Measurements from ENCODE around the gene ARHGAP1.

ARHGAP1 gene

GRCh38 chr11:46666516-46666915 lies 33.9 kb downstream of the ARHGAP1 start:
- peaks cover 8 to 35% (median 19%) of the 10 kb centered on the region in 5 donors for H3K4me1 ChIP-seq (ENCODE audit: control insufficient read depth in 5 of 5, insufficient read depth in 5 of 5, low read length in 5 of 5)
- H3K9me3 ChIP-seq (ENCODE audit: control insufficient read depth in 5 of 5, low read length in 5 of 5): no peaks in the 10 kb centered on the region
- H3K27me3 ChIP-seq (ENCODE audit: control insufficient read depth in 5 of 5, insufficient read depth in 4 of 5, low read length in 5 of 5): no peaks in the 10 kb centered on the region
- no peak overlapping the region for H3K4me3 ChIP-seq (ENCODE audit: low read depth in 1 of 5, low read length in 5 of 5)
- peaks cover 20 to 85% (median 76%) of the 10 kb centered on the region in 5 donors for H3K36me3 ChIP-seq (ENCODE audit: control insufficient read depth in 5 of 5, insufficient read depth in 5 of 5, low read length in 5 of 5)
- H3K9ac ChIP-seq (ENCODE audit: low read length in 5 of 5): no peak overlapping the region
- peak overlapping the region; percentile 82 for H3K27ac ChIP-seq (ENCODE audit: low read depth, low read length)

GRCh38 chr11:46665356-46665755 lies 35.1 kb downstream of the ARHGAP1 start:
- no peak overlapping the region for H3K4me3 ChIP-seq (ENCODE audit: low read depth in 1 of 5, low read length in 5 of 5)
- peaks cover 20 to 80% (median 70%) of the 10 kb centered on the region in 5 donors for H3K36me3 ChIP-seq (ENCODE audit: control insufficient read depth in 5 of 5, insufficient read depth in 5 of 5, low read length in 5 of 5)
- H3K9ac ChIP-seq (ENCODE audit: low read length in 5 of 5): no peak overlapping the region
- no peaks in the 10 kb centered on the region for H3K9me3 ChIP-seq (ENCODE audit: control insufficient read depth in 5 of 5, low read length in 5 of 5)
- H3K27me3 ChIP-seq (ENCODE audit: control insufficient read depth in 5 of 5, insufficient read depth in 4 of 5, low read length in 5 of 5): no peaks in the 10 kb centered on the region
- H3K27ac ChIP-seq (ENCODE audit: low read depth, low read length): no peak overlapping the region
- peaks cover 8 to 28% (median 19%) of the 10 kb centered on the region in 5 donors for H3K4me1 ChIP-seq (ENCODE audit: control insufficient read depth in 5 of 5, insufficient read depth in 5 of 5, low read length in 5 of 5)

- H3K9ac ChIP-seq (ENCODE audit: low read length in 5 of 5): no peak overlapping the region
- H3K36me3 ChIP-seq (ENCODE audit: control insufficient read depth in 5 of 5, insufficient read depth in 5 of 5, low read length in 5 of 5): peaks cover 18 to 78% (median 66%) of the 10 kb centered on the region in 5 donors
Measured at GRCh38 chr11:46664612-46665011, 35.8 kb downstream of the ARHGAP1 start.

GRCh38 chr11:46663277-46663940 lies 37.0 kb downstream of the ARHGAP1 start:
- H3K27ac ChIP-seq (ENCODE audit: low read depth, low read length): no peak overlapping the region
- H3K9ac ChIP-seq (ENCODE audit: low read length in 5 of 5): no peak overlapping the region
- peaks cover 10 to 77% (median 61%) of the 10 kb centered on the region in 5 donors for H3K36me3 ChIP-seq (ENCODE audit: control insufficient read depth in 5 of 5, insufficient read depth in 5 of 5, low read length in 5 of 5)
- H3K4me3 ChIP-seq (ENCODE audit: low read depth in 1 of 5, low read length in 5 of 5): no peak overlapping the region
- H3K27me3 ChIP-seq (ENCODE audit: control insufficient read depth in 5 of 5, insufficient read depth in 4 of 5, low read length in 5 of 5): no peaks in the 10 kb centered on the region
- no peaks in the 10 kb centered on the region for H3K9me3 ChIP-seq (ENCODE audit: control insufficient read depth in 5 of 5, low read length in 5 of 5)
- H3K4me1 ChIP-seq (ENCODE audit: control insufficient read depth in 5 of 5, insufficient read depth in 5 of 5, low read length in 5 of 5): peaks cover 8 to 36% (median 31%) of the 10 kb centered on the region in 5 donors

More at GRCh38 chr11:46664612-46665011, 35.8 kb downstream of the ARHGAP1 start:
- H3K27me3 ChIP-seq (ENCODE audit: control insufficient read depth in 5 of 5, insufficient read depth in 4 of 5, low read length in 5 of 5): no peaks in the 10 kb centered on the region
- H3K4me3 ChIP-seq (ENCODE audit: low read depth in 1 of 5, low read length in 5 of 5): no peak overlapping the region
- H3K4me1 ChIP-seq (ENCODE audit: control insufficient read depth in 5 of 5, insufficient read depth in 5 of 5, low read length in 5 of 5): peaks cover 8 to 33% (median 25%) of the 10 kb centered on the region in 5 donors
- H3K9me3 ChIP-seq (ENCODE audit: control insufficient read depth in 5 of 5, low read length in 5 of 5): no peaks in the 10 kb centered on the region
- H3K27ac ChIP-seq (ENCODE audit: low read depth, low read length): no peak overlapping the region

GRCh38 chr11:46662366-46662765 lies 38.1 kb downstream of the ARHGAP1 start:
- H3K27me3 ChIP-seq (ENCODE audit: control insufficient read depth in 5 of 5, insufficient read depth in 4 of 5, low read length in 5 of 5): no peaks in the 10 kb centered on the region
- no peaks in the 10 kb centered on the region for H3K9me3 ChIP-seq (ENCODE audit: control insufficient read depth in 5 of 5, low read length in 5 of 5)
- peaks cover 10 to 77% (median 64%) of the 10 kb centered on the region in 5 donors for H3K36me3 ChIP-seq (ENCODE audit: control insufficient read depth in 5 of 5, insufficient read depth in 5 of 5, low read length in 5 of 5)
- no peak overlapping the region for H3K27ac ChIP-seq (ENCODE audit: low read depth, low read length)
- peaks cover 8 to 31% (median 28%) of the 10 kb centered on the region in 5 donors for H3K4me1 ChIP-seq (ENCODE audit: control insufficient read depth in 5 of 5, insufficient read depth in 5 of 5, low read length in 5 of 5)
- no peak overlapping the region for H3K9ac ChIP-seq (ENCODE audit: low read length in 5 of 5)
- H3K4me3 ChIP-seq (ENCODE audit: low read depth in 1 of 5, low read length in 5 of 5): no peak overlapping the region

GRCh38 chr11:46661836-46662235 lies 38.6 kb downstream of the ARHGAP1 start:
- peaks cover 4 to 25% (median 23%) of the 10 kb centered on the region in 5 donors for H3K4me1 ChIP-seq (ENCODE audit: control insufficient read depth in 5 of 5, insufficient read depth in 5 of 5, low read length in 5 of 5)
- H3K27me3 ChIP-seq (ENCODE audit: control insufficient read depth in 5 of 5, insufficient read depth in 4 of 5, low read length in 5 of 5): no peaks in the 10 kb centered on the region
- no peak overlapping the region for H3K4me3 ChIP-seq (ENCODE audit: low read depth in 1 of 5, low read length in 5 of 5)
- no peak overlapping the region for H3K9ac ChIP-seq (ENCODE audit: low read length in 5 of 5)
- peaks cover 13 to 77% (median 64%) of the 10 kb centered on the region in 5 donors for H3K36me3 ChIP-seq (ENCODE audit: control insufficient read depth in 5 of 5, insufficient read depth in 5 of 5, low read length in 5 of 5)
- H3K9me3 ChIP-seq (ENCODE audit: control insufficient read depth in 5 of 5, low read length in 5 of 5): no peaks in the 10 kb centered on the region
- H3K27ac ChIP-seq (ENCODE audit: low read depth, low read length): no peak overlapping the region

- H3K36me3 ChIP-seq (ENCODE audit: control insufficient read depth in 5 of 5, insufficient read depth in 5 of 5, low read length in 5 of 5): peaks cover 23 to 81% (median 64%) of the 10 kb centered on the region in 5 donors
- H3K27me3 ChIP-seq (ENCODE audit: control insufficient read depth in 5 of 5, insufficient read depth in 4 of 5, low read length in 5 of 5): no peaks in the 10 kb centered on the region
Measured at GRCh38 chr11:46659908-46660307, 40.5 kb downstream of the ARHGAP1 start.

GRCh38 chr11:46658259-46658658 lies 42.2 kb downstream of the ARHGAP1 start:
- H3K27me3 ChIP-seq (ENCODE audit: control insufficient read depth in 5 of 5, insufficient read depth in 4 of 5, low read length in 5 of 5): no peaks in the 10 kb centered on the region
- H3K4me3 ChIP-seq (ENCODE audit: low read depth in 1 of 5, low read length in 5 of 5): no peak overlapping the region
- H3K9ac ChIP-seq (ENCODE audit: low read length in 5 of 5): no peak overlapping the region
- H3K27ac ChIP-seq (ENCODE audit: low read depth, low read length): no peak overlapping the region
- no peaks in the 10 kb centered on the region for H3K9me3 ChIP-seq (ENCODE audit: control insufficient read depth in 5 of 5, low read length in 5 of 5)
- H3K4me1 ChIP-seq (ENCODE audit: control insufficient read depth in 5 of 5, insufficient read depth in 5 of 5, low read length in 5 of 5): peaks cover 0 to 19% (median 12%) of the 10 kb centered on the region in 5 donors
- peaks cover 19 to 76% (median 55%) of the 10 kb centered on the region in 5 donors for H3K36me3 ChIP-seq (ENCODE audit: control insufficient read depth in 5 of 5, insufficient read depth in 5 of 5, low read length in 5 of 5)

More at GRCh38 chr11:46659908-46660307, 40.5 kb downstream of the ARHGAP1 start:
- Histone ChIP-seq H3K9ac (ENCODE audit: low read length in 5 of 5) (peak overlapping the region in 1 of 5 donors; percentile 24), H3K9me3 (ENCODE audit: control insufficient read depth in 5 of 5, low read length in 5 of 5) (no peaks in the 10 kb centered on the region), H3K4me1 (ENCODE audit: control insufficient read depth in 5 of 5, insufficient read depth in 5 of 5, low read length in 5 of 5) (peaks cover 0 to 19% (median 12%) of the 10 kb centered on the region in 5 donors), H3K27ac (ENCODE audit: low read depth, low read length) (peak overlapping the region; percentile 40), H3K4me3 (ENCODE audit: low read depth in 1 of 5, low read length in 5 of 5) (no peak overlapping the region)

- H3K4me3 ChIP-seq (ENCODE audit: low read depth in 1 of 5, low read length in 5 of 5): no peak overlapping the region
- peaks cover 22 to 78% (median 56%) of the 10 kb centered on the region in 5 donors for H3K36me3 ChIP-seq (ENCODE audit: control insufficient read depth in 5 of 5, insufficient read depth in 5 of 5, low read length in 5 of 5)
- H3K27me3 ChIP-seq (ENCODE audit: control insufficient read depth in 5 of 5, insufficient read depth in 4 of 5, low read length in 5 of 5): no peaks in the 10 kb centered on the region
- H3K9me3 ChIP-seq (ENCODE audit: control insufficient read depth in 5 of 5, low read length in 5 of 5): no peaks in the 10 kb centered on the region
- H3K4me1 ChIP-seq (ENCODE audit: control insufficient read depth in 5 of 5, insufficient read depth in 5 of 5, low read length in 5 of 5): peaks cover 0 to 19% (median 12%) of the 10 kb centered on the region in 5 donors
- no peak overlapping the region for H3K9ac ChIP-seq (ENCODE audit: low read length in 5 of 5)
- H3K27ac ChIP-seq (ENCODE audit: low read depth, low read length): no peak overlapping the region
Measured at GRCh38 chr11:46657186-46657585, 43.2 kb downstream of the ARHGAP1 start.

GRCh38 chr11:46655631-46656030 lies 44.8 kb downstream of the ARHGAP1 start:
- H3K4me3 ChIP-seq (ENCODE audit: low read depth in 1 of 5, low read length in 5 of 5): no peak overlapping the region
- no peaks in the 10 kb centered on the region for H3K27me3 ChIP-seq (ENCODE audit: control insufficient read depth in 5 of 5, insufficient read depth in 4 of 5, low read length in 5 of 5)
- H3K9ac ChIP-seq (ENCODE audit: low read length in 5 of 5): no peak overlapping the region
- no peaks in the 10 kb centered on the region for H3K9me3 ChIP-seq (ENCODE audit: control insufficient read depth in 5 of 5, low read length in 5 of 5)
- H3K27ac ChIP-seq (ENCODE audit: low read depth, low read length): no peak overlapping the region
- peaks cover 0 to 19% (median 12%) of the 10 kb centered on the region in 5 donors for H3K4me1 ChIP-seq (ENCODE audit: control insufficient read depth in 5 of 5, insufficient read depth in 5 of 5, low read length in 5 of 5)
- peaks cover 21 to 82% (median 70%) of the 10 kb centered on the region in 5 donors for H3K36me3 ChIP-seq (ENCODE audit: control insufficient read depth in 5 of 5, insufficient read depth in 5 of 5, low read length in 5 of 5)
